Measurements from ENCODE around the gene STIM2. TPM values are rescaled to one million over a fixed set of nuclear protein-coding genes. Genes with fewer than 3 reads are reported as not detected.

The STIM2 gene
- total and polyA plus RNA-seq, 2 donors (not counting 3 experiments of a cell fraction or from before 2014, with no cell fraction given): 21.0 to 21.2 TPM

DNA sequence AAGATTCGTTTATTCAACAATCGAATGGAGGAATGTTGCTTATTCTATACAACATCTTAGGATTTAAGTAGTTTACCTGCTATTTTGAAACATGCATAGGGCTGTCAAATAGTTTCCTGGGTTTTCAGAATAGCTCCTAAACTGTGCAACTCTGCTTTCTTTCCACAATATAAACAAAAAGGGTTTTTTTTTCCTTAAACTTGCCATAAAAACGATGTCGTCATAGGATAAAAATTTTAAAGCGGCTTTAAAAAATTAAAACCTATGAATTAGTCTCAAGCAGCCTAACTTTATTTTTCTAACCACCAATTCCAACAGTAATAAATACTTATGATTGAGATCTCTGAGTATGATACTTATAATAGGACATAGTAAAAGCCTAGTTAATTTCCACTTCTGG lies 21.6 kb upstream of the STIM2 start:
- Histone ChIP-seq H3K36me3 (ENCODE audit: control insufficient read depth in 2 of 2, extremely low read depth in 1 of 2, insufficient read depth in 2 of 2, low read length in 2 of 2) (no peaks in the 10 kb centered on the region), H4K20me1 (replicated peaks; ENCODE audit: control insufficient read depth, extremely low read depth, insufficient read depth, low read length) (no peaks in the 10 kb centered on the region), H3K27ac (ENCODE audit: insufficient read depth, low read depth, low read length) (no peak overlapping the region), H3K27me3 (ENCODE audit: control insufficient read depth in 2 of 2, insufficient read depth in 2 of 2, low read length in 2 of 2) (peaks cover 0 to 7% of the 10 kb centered on the region in 2 experiments), H3K9me1 (replicated peaks; ENCODE audit: control insufficient read depth, extremely low read depth, insufficient read depth, low read length) (no peaks in the 10 kb centered on the region), H2AFZ (ENCODE audit: low read depth, low read length) (no peak overlapping the region), H3K79me2 (ENCODE audit: control insufficient read depth, insufficient read depth, low read length) (no peaks in the 10 kb centered on the region), H3K4me3 (replicated peaks in 1 of 3; ENCODE audit: insufficient read depth in 1 of 3, low read depth in 1 of 3, low read length in 3 of 3) (no peak overlapping the region), H3K9me3 (replicated peaks; ENCODE audit: control insufficient read depth, insufficient read depth, low read length) (no peaks in the 10 kb centered on the region), H3K4me1 (ENCODE audit: control insufficient read depth, extremely low read depth, insufficient read depth, low read length) (no peaks in the 10 kb centered on the region), H3K4me2 (ENCODE audit: insufficient read depth, low read length) (no peak overlapping the region), H3K9ac (replicated peaks; ENCODE audit: extremely low read depth, insufficient read depth, low read length) (no peak overlapping the region)
- FAIRE-seq: no peak
- no peak for DNase-seq (ENCODE audit: low read depth, low spot score)
- no TSS peak for BruUV-seq (replicated peaks)
- intact Hi-C loops (cut with micrococcal nuclease): loop anchor here (2.0 kb wide), 1 partner anchor 16 kb away; no protein-coding TSS in a partner anchor
- ChIA-PET CTCF (no interaction called here), POLR2A (no interaction called here)
- dilution Hi-C loops (cut with MboI; ENCODE audit: extremely low pct_ligation_motif_present, low sequenced_read_pairs): no loop called here
- TF ChIP-seq POLR2A (IDR thresholded peaks at IDR 0.05; ENCODE audit: low read depth, low read length) (no peak), POLR2AphosphoS5 (IDR thresholded peaks at IDR 0.05; ENCODE audit: insufficient read depth, low read depth, low read length) (no peak), GATA2 (IDR thresholded peaks at IDR 0.05; ENCODE audit: insufficient read depth, insufficient read length, low read depth, low read length) (no peak), MYC (IDR thresholded peaks at IDR 0.05; ENCODE audit: low read depth, low read length) (no peak), EZH2 (IDR thresholded peaks at IDR 0.05; ENCODE audit: borderline replicate concordance, low read depth, low read length, severe bottlenecking) (no peak), JUN (IDR thresholded peaks at IDR 0.05; ENCODE audit: borderline replicate concordance, insufficient read depth, insufficient read length, low read depth) (no peak), FOS (IDR thresholded peaks at IDR 0.05; ENCODE audit: borderline replicate concordance, insufficient read depth, low read length) (no peak)
- TF ChIP-seq, protein P1, sequence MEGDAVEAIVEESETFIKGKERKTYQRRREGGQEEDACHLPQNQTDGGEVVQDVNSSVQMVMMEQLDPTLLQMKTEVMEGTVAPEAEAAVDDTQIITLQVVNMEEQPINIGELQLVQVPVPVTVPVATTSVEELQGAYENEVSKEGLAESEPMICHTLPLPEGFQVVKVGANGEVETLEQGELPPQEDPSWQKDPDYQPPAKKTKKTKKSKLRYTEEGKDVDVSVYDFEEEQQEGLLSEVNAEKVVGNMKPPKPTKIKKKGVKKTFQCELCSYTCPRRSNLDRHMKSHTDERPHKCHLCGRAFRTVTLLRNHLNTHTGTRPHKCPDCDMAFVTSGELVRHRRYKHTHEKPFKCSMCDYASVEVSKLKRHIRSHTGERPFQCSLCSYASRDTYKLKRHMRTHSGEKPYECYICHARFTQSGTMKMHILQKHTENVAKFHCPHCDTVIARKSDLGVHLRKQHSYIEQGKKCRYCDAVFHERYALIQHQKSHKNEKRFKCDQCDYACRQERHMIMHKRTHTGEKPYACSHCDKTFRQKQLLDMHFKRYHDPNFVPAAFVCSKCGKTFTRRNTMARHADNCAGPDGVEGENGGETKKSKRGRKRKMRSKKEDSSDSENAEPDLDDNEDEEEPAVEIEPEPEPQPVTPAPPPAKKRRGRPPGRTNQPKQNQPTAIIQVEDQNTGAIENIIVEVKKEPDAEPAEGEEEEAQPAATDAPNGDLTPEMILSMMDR (IDR thresholded peaks at IDR 0.05; ENCODE audit: extremely low read depth in 1 of 2, insufficient read depth in 1 of 2, low read depth in 1 of 2, low read length in 2 of 2): no peak

All from endothelial cell of umbilical vein (primary cell).